Measurements from ENCODE around the gene ENPP1. TPM values are rescaled to one million over a fixed set of nuclear protein-coding genes. Genes with fewer than 3 reads are reported as not detected.

Gene ENPP1
- total and polyA plus RNA-seq, 9 of the 15 experiments (the other 6 are each of a cell fraction or from before 2014, with no cell fraction given) = 0.03 to 0.56 (median 0.14) TPM

DNA sequence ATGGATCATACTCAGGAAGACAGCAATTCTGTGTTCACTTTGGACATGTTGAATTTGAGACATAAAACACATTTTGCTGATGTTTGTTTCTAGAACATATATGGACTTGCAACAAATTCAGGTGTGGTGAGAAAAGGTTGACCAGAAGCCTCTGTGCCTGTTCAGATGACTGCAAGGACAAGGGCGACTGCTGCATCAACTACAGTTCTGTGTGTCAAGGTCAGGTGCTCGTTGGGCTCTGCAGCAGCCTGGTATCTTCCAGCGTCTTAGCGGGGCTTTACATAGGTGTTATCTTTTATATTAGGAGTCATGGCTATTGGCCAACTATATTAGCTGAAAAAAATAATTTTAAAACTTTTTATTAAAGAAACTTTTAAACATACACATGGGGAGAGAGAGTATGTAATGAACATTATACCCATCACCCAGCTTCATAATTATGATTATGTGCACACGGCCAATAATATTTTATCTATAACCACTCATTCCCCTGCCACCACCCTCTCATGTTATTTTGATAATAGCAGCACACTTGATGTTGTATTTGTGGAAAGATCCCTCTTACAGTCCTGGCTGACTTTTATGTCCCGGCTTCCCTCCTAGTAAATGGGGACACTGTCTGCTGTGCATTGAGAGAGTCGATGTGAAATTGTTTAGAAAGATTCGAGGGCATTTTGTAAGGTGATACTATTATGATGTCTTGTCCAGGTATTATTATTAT lies 43.4 kb downstream of the ENPP1 start (continued):
- no peak for TF ChIP-seq ZNF212 (CRISPR knock-in tag; IDR thresholded peaks at IDR 0.05)
- TF ChIP-seq ZNF324 (CRISPR knock-in tag; IDR thresholded peaks at IDR 0.05) = no peak
- TF ChIP-seq RBM17 (IDR thresholded peaks at IDR 0.05; ENCODE audit: borderline replicate concordance, low read depth, low read length) = no peak

- Histone ChIP-seq H3K9ac (ENCODE audit: insufficient read depth in 1 of 2, low read depth in 2 of 2, low read length in 2 of 2) (no peak overlapping the region), H3K9me3 (replicated peaks; ENCODE audit: control insufficient read depth, insufficient read depth, low read depth, low read length) (no peaks in the 10 kb centered on the region), H4K20me1 (replicated peaks; ENCODE audit: control insufficient read depth, insufficient read depth, low read length) (no peaks in the 10 kb centered on the region), H3K4me2 (ENCODE audit: insufficient read depth, low read length) (no peak overlapping the region), H3K4me1 (replicated peaks in 1 of 2; ENCODE audit: control insufficient read depth in 2 of 2, insufficient read depth in 2 of 2, low read length in 2 of 2) (no peaks in the 10 kb centered on the region), H3K27ac (ENCODE audit: extremely low read depth, low read depth, low read length) (no peak overlapping the region), H3K27me3 (ENCODE audit: control insufficient read depth in 2 of 2, insufficient read depth in 2 of 2, low read length in 2 of 2) (no peaks in the 10 kb centered on the region), H3K79me2 (ENCODE audit: control insufficient read depth, insufficient read depth, low read length) (no peaks in the 10 kb centered on the region), H3K4me3 (no peak overlapping the region), H3K36me3 (ENCODE audit: control insufficient read depth, insufficient read depth, low read length) (no peaks in the 10 kb centered on the region), H2AFZ (ENCODE audit: low read depth, low read length) (no peak overlapping the region), H3K9me1 (ENCODE audit: control insufficient read depth, insufficient read depth, low read length) (no peaks in the 10 kb centered on the region)
- no TSS peak for BruUV-seq (replicated peaks)
- ChIA-PET CTCF (ENCODE audit: low intra/inter-chr PET ratio) (no interaction called here), POLR2A (no interaction called here)
- ATAC-seq (no peak), DNase-seq (ENCODE audit: extremely low read depth in 1 of 4, low spot score in 3 of 4) (no peak), FAIRE-seq (no peak)
- in situ Hi-C loops (cut with MboI) (no loop called here), intact Hi-C loops (cut with micrococcal nuclease) (no loop called here)
- TF ChIP-seq RERE (CRISPR knock-in tag; IDR thresholded peaks at IDR 0.05; ENCODE audit: borderline replicate concordance) (no peak), XRCC4 (IDR thresholded peaks at IDR 0.05; ENCODE audit: extremely low read depth, insufficient read depth, insufficient read length) (no peak)
Measured at GRCh38 chr6:131852200-131852599, 44.4 kb downstream of the ENPP1 start.

Measured in K562 (cell line).